GM11168 (cell line): ENCODE results near the gene MALAT1.
"Not testable (repeated sequence)": the region's sequence is repeated elsewhere in the genome, so short reads cannot be mapped to it uniquely, and the experiment has no call there.

Experiments
- in situ Hi-C: fragments of 300-500 bp; cut with MboI; formaldehyde crosslinking; loops from one replicate; pipeline ENCODE4 v1.12.0; 2022; ENCODE audit warnings: low sequenced_read_pairs; ENCODE audit not compliant: unreplicated experiment

MALAT1 gene

GRCh38 chr11:65498977-65499712, at the start of gene MALAT1:
Gene MALAT1, plus strand, starts transcription at chr11:65499045.
- in situ Hi-C loops: no loop called here

GRCh38 chr11:65451301-65451700, 47.5 kb upstream of the MALAT1 start:
- in situ Hi-C loops: not testable (repeated sequence)

GRCh38 chr11:65452259-65452658, 46.6 kb upstream of the MALAT1 start:
- in situ Hi-C loops: not testable (repeated sequence)

- in situ Hi-C loops: no loop called here
Observed at GRCh38 chr11:65452806-65453490, 45.9 kb upstream of the MALAT1 start.

- in situ Hi-C loops: no loop called here
Observed at GRCh38 chr11:65454311-65454695, 44.5 kb upstream of the MALAT1 start.

GRCh38 chr11:65454696-65455456, 44.0 kb upstream of the MALAT1 start:
- in situ Hi-C loops: no loop called here

GRCh38 chr11:65456418-65456817, 42.4 kb upstream of the MALAT1 start:
- in situ Hi-C loops: no loop called here

GRCh38 chr11:65459552-65459951, 39.3 kb upstream of the MALAT1 start:
- in situ Hi-C loops: no loop called here

GRCh38 chr11:65465471-65465870, 33.4 kb upstream of the MALAT1 start:
- in situ Hi-C loops: not testable (repeated sequence)

- in situ Hi-C loops: not testable (repeated sequence)
Observed at GRCh38 chr11:65467306-65467705, 31.5 kb upstream of the MALAT1 start.

- in situ Hi-C loops: no loop called here
Observed at GRCh38 chr11:65468874-65469333, 29.9 kb upstream of the MALAT1 start.

- in situ Hi-C loops: no loop called here
Observed at GRCh38 chr11:65470433-65471049, 28.3 kb upstream of the MALAT1 start.

GRCh38 chr11:65471447-65471891, 27.4 kb upstream of the MALAT1 start:
- in situ Hi-C loops: no loop called here

GRCh38 chr11:65472588-65473277, 26.1 kb upstream of the MALAT1 start:
- in situ Hi-C loops: not testable (repeated sequence)

- in situ Hi-C loops: no loop called here
Observed at GRCh38 chr11:65473278-65473860, 25.5 kb upstream of the MALAT1 start.

GRCh38 chr11:65474864-65475263, 24.0 kb upstream of the MALAT1 start:
- in situ Hi-C loops: no loop called here

- in situ Hi-C loops: no loop called here
Observed at GRCh38 chr11:65476632-65477148, 22.2 kb upstream of the MALAT1 start.

GRCh38 chr11:65477149-65477965, 21.5 kb upstream of the MALAT1 start:
- in situ Hi-C loops: no loop called here
